Mesenchymal stem cell (in vitro differentiated cells and primary cell): ENCODE data around the gene CLDN4.
A peak's percentile ranks its signal among the peaks of the same experiment; 100 is the strongest.

Source experiments
- DNase-seq: peaks from one replicate; pipeline ENCODE4 v3.0.0-alpha.2; 2013
- H2AFZ ChIP-seq: one replicate; pipeline ENCODE4 v1.6.1; 2013; ENCODE audit warnings: low read depth, mild to moderate bottlenecking, control low read depth, inconsistent platforms, low read length, moderate library complexity
- H2AK5ac ChIP-seq: 2 replicates; pipeline ENCODE4 v1.6.1; 2013; ENCODE audit warnings: low read length, moderate library complexity, mild to moderate bottlenecking, inconsistent platforms; ENCODE audit not compliant: severe bottlenecking
- H2BK120ac ChIP-seq: one replicate; pipeline ENCODE4 v1.6.1; 2013; ENCODE audit warnings: low read depth, mild to moderate bottlenecking, inconsistent platforms, low read length, moderate library complexity
- H2BK12ac ChIP-seq, 2 experiments: one replicate each; pipeline ENCODE4 v1.6.1; 2013; ENCODE audit warnings: inconsistent platforms in 2 of 2, low read length in 2 of 2, mild to moderate bottlenecking in 2 of 2, moderate library complexity in 2 of 2, control low read depth in 1 of 2
- H2BK15ac ChIP-seq: one replicate; pipeline ENCODE4 v1.6.1; 2013; ENCODE audit warnings: mild to moderate bottlenecking, low read depth, inconsistent platforms; ENCODE audit not compliant: poor library complexity, severe bottlenecking
- H2BK5ac ChIP-seq: 2 replicates; pipeline ENCODE4 v1.6.1; 2013; ENCODE audit warnings: low read depth, mild to moderate bottlenecking, low read length, control low read depth, inconsistent platforms; ENCODE audit not compliant: poor library complexity, severe bottlenecking
- H3K14ac ChIP-seq, 2 experiments: one replicate each; pipeline ENCODE4 v1.6.1; 2013; ENCODE audit warnings: inconsistent platforms in 2 of 2, low read length in 2 of 2, control low read depth in 1 of 2, mild to moderate bottlenecking in 1 of 2, moderate library complexity in 1 of 2
- H3K18ac ChIP-seq, 2 experiments: one replicate each; pipeline ENCODE4 v1.6.1; 2013; ENCODE audit warnings: inconsistent platforms in 2 of 2, low read length in 2 of 2, control low read depth in 1 of 2, low read depth in 1 of 2, mild to moderate bottlenecking in 1 of 2
- H3K23ac ChIP-seq, 2 experiments: one replicate each; pipeline ENCODE4 v1.6.1; 2013; ENCODE audit warnings: inconsistent platforms in 2 of 2, low read length in 2 of 2, mild to moderate bottlenecking in 2 of 2, moderate library complexity in 2 of 2, control low read depth in 1 of 2
- H3K27ac ChIP-seq: 2 replicates; pipeline ENCODE4 v1.5.1; 2013; ENCODE audit warnings: mild to moderate bottlenecking, moderate library complexity, low read length, control low read depth, inconsistent platforms; ENCODE audit not compliant: poor library complexity, severe bottlenecking
- H3K27me3 ChIP-seq, 2 experiments: 2 replicates each; pipeline versions ENCODE4 v1.6.1 to v1.7.0; 2013; ENCODE audit warnings: low read length in 2 of 2, mild to moderate bottlenecking in 2 of 2, moderate library complexity in 2 of 2, control low read depth in 1 of 2, inconsistent platforms in 1 of 2; ENCODE audit not compliant: control insufficient read depth in 1 of 2, insufficient read depth in 1 of 2
- H3K36me3 ChIP-seq, 2 experiments: 2 replicates each; pipeline versions ENCODE4 v1.6.1 to v1.7.0; 2013; ENCODE audit warnings: low read length in 2 of 2, control low read depth in 1 of 2, inconsistent platforms in 1 of 2, low read depth in 1 of 2, mild to moderate bottlenecking in 1 of 2; ENCODE audit not compliant: insufficient read depth in 2 of 2, control insufficient read depth in 1 of 2
- H3K4ac ChIP-seq, 2 experiments: one replicate each; pipeline ENCODE4 v1.6.1; 2013; ENCODE audit warnings: inconsistent platforms in 2 of 2, low read length in 2 of 2, mild to moderate bottlenecking in 2 of 2, moderate library complexity in 2 of 2, control low read depth in 1 of 2, low read depth in 1 of 2
- H3K4me1 ChIP-seq: 2 replicates; pipeline ENCODE4 v1.6.1; 2013; ENCODE audit warnings: low read depth, low read length, control low read depth; ENCODE audit not compliant: control insufficient read depth, insufficient read depth
- H3K4me2 ChIP-seq: 2 replicates; pipeline ENCODE4 v1.6.1; 2013; ENCODE audit warnings: low read length, mild to moderate bottlenecking, inconsistent platforms; ENCODE audit not compliant: poor library complexity, severe bottlenecking
- H3K4me3 ChIP-seq, 2 experiments: 2 replicates each; pipeline versions ENCODE4 v1.5.1 to v1.7.0; 2013; ENCODE audit warnings: low read length in 2 of 2, mild to moderate bottlenecking in 2 of 2, control low read depth in 1 of 2, low read depth in 1 of 2; ENCODE audit not compliant: insufficient read depth in 1 of 2
- H3K79me1 ChIP-seq: replicated peaks from 2 replicates; pipeline ENCODE4 v1.6.1; 2013; ENCODE audit warnings: mild to moderate bottlenecking, control low read depth, low read length, inconsistent platforms; ENCODE audit not compliant: poor library complexity, severe bottlenecking
- H3K9ac ChIP-seq: 2 replicates; pipeline ENCODE4 v1.7.0; 2013; ENCODE audit warnings: mild to moderate bottlenecking, low read length, moderate library complexity
- H3K9me3 ChIP-seq: 2 replicates; pipeline ENCODE4 v1.7.0; 2013; ENCODE audit warnings: mild to moderate bottlenecking, low read length; ENCODE audit not compliant: control insufficient read depth
- H4K8ac ChIP-seq: one replicate; pipeline ENCODE4 v1.6.1; 2013; ENCODE audit warnings: inconsistent platforms, mild to moderate bottlenecking, low read length, moderate library complexity
- H4K91ac ChIP-seq: one replicate; pipeline ENCODE4 v1.6.1; 2013; ENCODE audit warnings: mild to moderate bottlenecking, low read length, inconsistent platforms
- WGBS: methylation state at CpG from one replicate; pipeline ENCODE4 v1.1.7; 2013; ENCODE audit warnings: mixed read lengths; 5-methylcytosine and 5-hydroxymethylcytosine counted together

CLDN4 gene

DNA sequence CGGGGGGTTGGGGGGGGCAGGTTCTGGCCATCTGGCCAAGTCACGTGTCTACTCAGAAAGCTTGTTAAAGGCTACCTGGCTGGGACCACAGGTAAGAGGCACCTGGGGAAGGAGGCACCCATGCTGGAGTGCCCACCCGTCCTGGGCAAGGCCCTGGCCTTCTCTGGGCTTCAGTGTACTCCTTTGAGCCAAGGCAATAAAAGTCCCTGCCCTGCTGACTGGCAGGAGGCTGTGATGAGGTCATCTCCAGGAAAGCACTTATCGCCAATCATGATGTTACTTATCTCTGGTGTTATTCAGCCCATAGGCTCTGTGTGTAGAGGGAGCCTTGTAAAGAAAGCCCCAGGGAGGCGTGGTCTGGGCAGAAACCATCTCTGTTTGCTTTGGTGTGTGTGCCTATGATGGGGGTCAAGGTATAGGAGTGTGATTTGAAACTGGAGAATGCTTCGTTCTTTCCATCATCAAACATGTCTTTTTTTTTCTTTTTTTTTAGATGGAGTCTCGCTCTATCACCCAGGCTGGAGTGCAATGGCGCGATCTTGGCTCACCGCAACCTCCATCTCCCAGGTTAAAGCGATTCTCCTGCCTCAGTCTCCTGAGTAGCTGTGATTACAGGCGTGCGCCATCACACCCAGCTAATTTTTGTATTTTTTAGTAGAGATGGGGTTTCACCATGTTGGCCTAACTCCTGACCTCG lies 2.5 kb upstream of the CLDN4 start:
- 76% methylated on average over 11 of the region's 14 CpGs for WGBS
- Histone ChIP-seq H3K27me3 (no peaks in the 10 kb centered on the region), H3K23ac (no peak overlapping the region), H3K4me3 (no peak overlapping the region), H2BK12ac (no peak overlapping the region), H3K14ac (no peak overlapping the region), H2AK5ac (no peak overlapping the region), H3K79me1 (no peaks in the 10 kb centered on the region), H4K8ac (no peak overlapping the region), H2BK15ac (no peak overlapping the region), H3K4me1 (peaks cover 27% of the 10 kb centered on the region), H2AFZ (no peak overlapping the region), H3K9me3 (no peaks in the 10 kb centered on the region), H3K27ac (no peak overlapping the region), H2BK5ac (no peak overlapping the region), H3K9ac (no peak overlapping the region), H3K18ac (peak overlapping the region in 1 of 2 experiments; percentile 55), H3K36me3 (no peaks in the 10 kb centered on the region), H3K4me2 (no peak overlapping the region), H3K4ac (no peak overlapping the region), H2BK120ac (no peak overlapping the region), H4K91ac (no peak overlapping the region)
- peak; percentile 73 for DNase-seq

DNA sequence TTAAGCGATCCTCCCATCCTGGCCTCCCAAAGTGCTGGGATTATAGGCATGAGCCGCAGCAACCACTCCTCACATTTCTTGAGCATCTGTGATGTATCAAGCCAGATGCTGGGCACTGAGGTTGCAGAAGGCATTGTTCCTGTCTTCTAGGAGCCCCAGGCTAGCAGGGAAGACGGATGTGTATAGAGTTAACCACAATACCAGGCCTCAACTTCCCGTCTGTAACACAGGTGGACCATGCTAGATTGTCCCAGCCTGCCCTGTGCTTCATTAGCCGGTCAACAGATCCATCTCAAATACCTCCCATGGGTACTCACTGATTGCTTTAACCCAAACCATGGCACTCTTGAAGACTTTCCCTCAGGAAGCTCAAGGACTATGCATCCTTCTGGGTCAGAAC lies 1.8 kb upstream of the CLDN4 start:
- WGBS: 97% methylated on average over 5 of the region's 5 CpGs
- Histone ChIP-seq H3K23ac (no peak overlapping the region), H3K27ac (no peak overlapping the region)

DNA sequence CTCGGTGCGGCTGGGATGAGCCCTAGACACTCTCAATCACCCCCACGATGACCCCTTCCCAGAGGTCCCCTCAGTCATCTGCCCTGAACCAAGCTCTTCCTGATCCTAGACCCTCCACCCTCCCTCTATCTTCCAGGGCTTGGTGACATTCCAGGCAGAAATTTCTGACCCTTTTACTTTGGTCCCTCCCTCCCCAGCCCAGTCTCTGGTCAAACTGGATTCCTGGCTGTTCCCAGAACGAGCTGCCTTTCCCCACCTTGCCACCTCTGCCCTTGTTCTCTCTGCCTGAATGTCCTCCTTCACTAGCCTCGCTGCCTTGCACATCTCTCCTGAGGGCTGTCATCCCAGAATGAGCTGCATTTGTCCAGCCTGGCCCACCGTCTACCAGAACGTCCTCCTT lies 1.3 kb upstream of the CLDN4 start:
- DNase-seq: no peak
- Histone ChIP-seq H3K79me1 (no peaks in the 10 kb centered on the region), H3K14ac (peak overlapping the region in 1 of 2 experiments; percentile 23), H2BK15ac (peak overlapping the region; percentile 52), H2AFZ (no peak overlapping the region), H3K18ac (no peak overlapping the region), H2BK120ac (no peak overlapping the region), H3K27ac (no peak overlapping the region), H3K9me3 (no peaks in the 10 kb centered on the region), H2BK5ac (no peak overlapping the region), H3K23ac (no peak overlapping the region), H3K4ac (no peak overlapping the region), H2BK12ac (peak overlapping the region in 1 of 2 experiments; percentile 38), H3K36me3 (no peaks in the 10 kb centered on the region), H3K27me3 (no peaks in the 10 kb centered on the region), H3K4me2 (no peak overlapping the region), H3K9ac (no peak overlapping the region), H4K91ac (peak overlapping the region; percentile 74), H4K8ac (no peak overlapping the region), H2AK5ac (no peak overlapping the region), H3K4me3 (no peak overlapping the region), H3K4me1 (peaks cover 32% of the 10 kb centered on the region)
- 60% methylated on average over 7 of the region's 7 CpGs for WGBS

More for the DNA sequence above, 1.8 kb upstream of the CLDN4 start:
- H2BK12ac ChIP-seq: peak overlapping the region in 1 of 2 experiments; percentile 38
- no peak overlapping the region for H3K4me3 ChIP-seq
- no peaks in the 10 kb centered on the region for H3K79me1 ChIP-seq
- H3K27me3 ChIP-seq: no peaks in the 10 kb centered on the region
- no peak overlapping the region for H3K4ac ChIP-seq
- peaks cover 32% of the 10 kb centered on the region for H3K4me1 ChIP-seq
- H2AK5ac ChIP-seq: peak overlapping the region; percentile 21
- no peak overlapping the region for H3K18ac ChIP-seq
- H3K4me2 ChIP-seq: no peak overlapping the region
- no peak overlapping the region for H3K9ac ChIP-seq
- no peak overlapping the region for H2BK5ac ChIP-seq
- no peaks in the 10 kb centered on the region for H3K36me3 ChIP-seq
- no peak for DNase-seq
- no peaks in the 10 kb centered on the region for H3K9me3 ChIP-seq
- H3K14ac ChIP-seq: no peak overlapping the region
- H2BK15ac ChIP-seq: peak overlapping the region; percentile 52
- no peak overlapping the region for H2BK120ac ChIP-seq
- no peak overlapping the region for H2AFZ ChIP-seq
- no peak overlapping the region for H4K91ac ChIP-seq
- H4K8ac ChIP-seq: peak overlapping the region; percentile 12

DNA sequence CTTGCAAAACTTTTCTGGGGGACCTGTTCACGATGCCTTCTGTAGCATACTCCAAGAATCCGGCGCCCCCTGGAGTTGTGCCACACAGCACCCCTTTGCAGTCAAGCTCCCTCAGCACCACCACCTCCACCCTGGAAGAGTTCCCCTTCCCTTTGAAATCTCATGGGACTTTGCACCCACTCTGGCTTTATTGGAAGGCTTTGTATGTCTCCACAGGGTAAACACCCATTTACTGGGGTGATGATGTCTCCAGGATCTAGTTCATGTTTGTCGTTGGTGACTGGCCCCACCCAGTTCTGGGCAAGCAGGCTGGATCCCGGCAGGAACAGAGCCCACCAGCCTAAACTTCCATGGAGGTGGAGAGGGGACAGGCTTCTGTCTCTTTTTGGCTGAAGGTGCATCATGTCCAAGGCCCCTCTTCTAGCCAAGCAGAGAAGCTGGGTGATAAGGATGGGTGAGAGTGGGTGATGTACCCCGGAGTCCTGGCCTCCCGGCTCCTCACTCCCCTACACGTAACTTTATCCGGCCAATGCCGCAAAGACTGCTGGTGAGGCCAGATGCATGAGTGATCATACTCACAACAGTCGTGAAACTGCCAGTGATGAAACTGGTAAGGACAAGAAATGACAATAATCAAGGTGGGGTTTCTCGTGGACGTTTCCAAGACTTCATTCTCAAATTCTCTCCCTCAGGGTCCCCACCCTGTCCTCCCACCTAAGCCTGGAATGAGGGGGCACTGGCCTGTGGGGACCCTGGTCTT lies 695 bp upstream of the CLDN4 start:
- Histone ChIP-seq H3K79me1 (no peaks in the 10 kb centered on the region), H3K4me2 (no peak overlapping the region), H3K4ac (no peak overlapping the region), H2AFZ (no peak overlapping the region), H3K18ac (no peak overlapping the region), H4K8ac (no peak overlapping the region), H4K91ac (no peak overlapping the region), H2BK120ac (no peak overlapping the region), H3K9me3 (no peaks in the 10 kb centered on the region), H3K36me3 (no peaks in the 10 kb centered on the region), H3K23ac (no peak overlapping the region), H3K14ac (no peak overlapping the region), H2AK5ac (peak overlapping the region; percentile 30), H3K9ac (no peak overlapping the region), H3K4me3 (no peak overlapping the region), H3K27me3 (no peaks in the 10 kb centered on the region), H3K27ac (no peak overlapping the region), H3K4me1 (peaks cover 32% of the 10 kb centered on the region), H2BK5ac (no peak overlapping the region), H2BK12ac (no peak overlapping the region), H2BK15ac (peak overlapping the region; percentile 8)
- DNase-seq: no peak
- WGBS: 86% methylated on average over 13 of the region's 13 CpGs
